GM19397 (cell line): ENCODE data around the gene TULP4.
"Not testable (repeated sequence)": the region's sequence is repeated elsewhere in the genome, so short reads cannot be mapped to it uniquely, and the experiment has no call there.

ENCODE experiments used
- ATAC-seq: cut with Tn5 transposase; IDR thresholded peaks from one replicate; pipeline ENCODE4 v1.9.1; 2021; ENCODE audit warnings: mild to moderate bottlenecking, moderate library complexity; ENCODE audit not compliant: unreplicated experiment

TULP4 gene

GRCh38 chr6:158552055-158552795 is 240.0 kb downstream of the TULP4 start:
- no peak for ATAC-seq

GRCh38 chr6:158552796-158553138 is 240.5 kb downstream of the TULP4 start:
- ATAC-seq, result no peak

- ATAC-seq, result no peak
Observed at GRCh38 chr6:158554611-158555361, 242.5 kb downstream of the TULP4 start.

- no peak for ATAC-seq
Observed at GRCh38 chr6:158556113-158556512, 243.8 kb downstream of the TULP4 start.

GRCh38 chr6:158557110-158557509 is 244.8 kb downstream of the TULP4 start:
- ATAC-seq, result not testable (repeated sequence)

GRCh38 chr6:158557927-158558326 is 245.7 kb downstream of the TULP4 start:
- no peak for ATAC-seq

- no peak for ATAC-seq
Observed at GRCh38 chr6:158558415-158559306, 246.4 kb downstream of the TULP4 start.

GRCh38 chr6:158559338-158559894 is 247.2 kb downstream of the TULP4 start:
- ATAC-seq, result no peak

- ATAC-seq, result peak; percentile 86
Observed at GRCh38 chr6:158559895-158560835, 247.9 kb downstream of the TULP4 start, which contains the start of gene TMEM181. TSS of gene TMEM181 (plus strand) at chr6:158560091. CDS start at chr6:158560225, 134 bp downstream.

- ATAC-seq, result no peak
Observed at GRCh38 chr6:158560836-158561320, 248.6 kb downstream of the TULP4 start.
